ENCODE data around the gene IRAK4. TPM values are rescaled to one million over a fixed set of nuclear protein-coding genes. Genes with fewer than 3 reads are reported as not detected.

IRAK4 gene
- total RNA-seq, 1 donor from 2014 or later: 12.1 TPM

DNA sequence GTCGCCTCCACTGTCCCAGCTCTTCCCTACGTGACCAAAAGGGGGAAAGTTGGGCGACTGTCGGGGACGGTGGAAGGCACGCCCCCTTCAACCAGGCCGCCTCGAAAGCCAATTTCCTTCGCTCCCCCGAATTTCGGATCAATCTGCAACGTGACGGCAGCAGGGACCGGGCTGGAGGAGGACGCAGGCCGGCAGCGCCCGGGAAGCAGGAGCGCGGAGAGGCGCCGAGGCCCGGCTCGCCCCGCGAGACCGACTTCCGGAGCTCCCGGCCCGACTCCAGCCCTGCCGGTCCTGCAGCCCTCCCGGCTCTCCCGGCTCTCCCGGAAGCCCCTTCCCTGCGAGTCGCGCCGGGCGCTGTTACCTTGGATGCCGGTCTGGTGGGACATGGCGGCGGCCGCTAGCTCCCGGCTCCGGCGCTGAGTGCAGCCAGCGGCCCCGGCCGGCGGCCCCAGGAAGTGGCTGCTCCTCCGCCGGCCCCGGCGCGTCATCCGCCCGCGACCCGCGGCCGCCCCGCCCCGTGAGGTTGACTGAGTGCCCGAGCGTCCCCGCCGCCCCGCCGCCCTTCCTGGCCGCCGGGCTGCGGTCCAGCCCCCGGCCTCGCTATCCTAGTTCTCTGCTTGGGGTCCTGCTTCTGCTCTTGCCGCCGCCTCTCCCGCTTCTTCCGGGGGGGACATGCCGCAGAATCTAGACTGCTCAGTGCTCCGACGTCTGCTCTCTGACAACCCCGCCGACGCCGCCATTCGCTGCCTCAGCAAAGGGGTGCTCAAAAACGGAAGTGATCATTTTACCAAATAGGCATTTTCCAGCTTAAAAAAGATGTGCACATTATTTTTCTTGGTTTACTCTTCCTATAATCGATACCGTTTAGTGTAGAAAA lies 47.3 kb downstream of the IRAK4 start, which contains the start of gene TWF1:
Gene TWF1 (minus strand): TSS at position 458 of the 877 bp plus-strand sequence. CDS start 72 bp downstream, at position 386.
- H3K4me3 Mint-ChIP-seq (ENCODE audit: unreplicated experiment): peak within 1 kb of the TSS; percentile 100
- H3K27me3 Mint-ChIP-seq (ENCODE audit: unreplicated experiment): peaks cover 11% of the 10 kb centered on the region
- H3K9me3 Mint-ChIP-seq (ENCODE audit: unreplicated experiment): peaks cover 2% of the 10 kb centered on the region
- H3K4me1 Mint-ChIP-seq (ENCODE audit: low read depth, unreplicated experiment): peaks cover 6% of the 10 kb centered on the region
- H3K27ac Mint-ChIP-seq (ENCODE audit: unreplicated experiment): peak within 1 kb of the TSS; percentile 99
- TF ChIP-seq, protein P1, sequence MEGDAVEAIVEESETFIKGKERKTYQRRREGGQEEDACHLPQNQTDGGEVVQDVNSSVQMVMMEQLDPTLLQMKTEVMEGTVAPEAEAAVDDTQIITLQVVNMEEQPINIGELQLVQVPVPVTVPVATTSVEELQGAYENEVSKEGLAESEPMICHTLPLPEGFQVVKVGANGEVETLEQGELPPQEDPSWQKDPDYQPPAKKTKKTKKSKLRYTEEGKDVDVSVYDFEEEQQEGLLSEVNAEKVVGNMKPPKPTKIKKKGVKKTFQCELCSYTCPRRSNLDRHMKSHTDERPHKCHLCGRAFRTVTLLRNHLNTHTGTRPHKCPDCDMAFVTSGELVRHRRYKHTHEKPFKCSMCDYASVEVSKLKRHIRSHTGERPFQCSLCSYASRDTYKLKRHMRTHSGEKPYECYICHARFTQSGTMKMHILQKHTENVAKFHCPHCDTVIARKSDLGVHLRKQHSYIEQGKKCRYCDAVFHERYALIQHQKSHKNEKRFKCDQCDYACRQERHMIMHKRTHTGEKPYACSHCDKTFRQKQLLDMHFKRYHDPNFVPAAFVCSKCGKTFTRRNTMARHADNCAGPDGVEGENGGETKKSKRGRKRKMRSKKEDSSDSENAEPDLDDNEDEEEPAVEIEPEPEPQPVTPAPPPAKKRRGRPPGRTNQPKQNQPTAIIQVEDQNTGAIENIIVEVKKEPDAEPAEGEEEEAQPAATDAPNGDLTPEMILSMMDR (IDR thresholded peaks at IDR 0.05; ENCODE audit: partially characterized antibody, unreplicated experiment): no peak
- DNase-seq: peak; percentile 93
- H3K36me3 Mint-ChIP-seq (ENCODE audit: unreplicated experiment): no peaks in the 10 kb centered on the region

DNA sequence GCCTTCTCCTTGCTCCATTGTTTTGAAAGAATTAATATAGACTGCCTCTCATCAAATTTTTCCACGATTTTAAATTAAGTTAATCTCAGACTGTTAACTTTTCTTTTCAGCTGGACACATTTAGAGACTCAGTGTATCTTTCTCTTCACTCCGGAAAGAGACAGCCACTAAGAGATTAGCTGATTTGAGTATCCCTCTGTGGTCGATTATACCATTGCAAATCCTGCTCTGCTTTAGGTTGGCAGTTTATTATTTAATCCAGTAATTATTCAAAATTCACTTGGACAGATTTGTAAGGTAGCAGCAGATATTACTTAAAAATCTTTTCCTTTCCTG lies 48.0 kb downstream of the IRAK4 start:
- peaks cover 2% of the 10 kb centered on the region for H3K9me3 Mint-ChIP-seq (ENCODE audit: unreplicated experiment)
- H3K4me3 Mint-ChIP-seq (ENCODE audit: unreplicated experiment): peak overlapping the region; percentile 100
- H3K27me3 Mint-ChIP-seq (ENCODE audit: unreplicated experiment): peaks cover 11% of the 10 kb centered on the region
- DNase-seq: no peak
- H3K36me3 Mint-ChIP-seq (ENCODE audit: unreplicated experiment): no peaks in the 10 kb centered on the region
- H3K4me1 Mint-ChIP-seq (ENCODE audit: low read depth, unreplicated experiment): peaks cover 6% of the 10 kb centered on the region
- TF ChIP-seq, protein P1 (IDR thresholded peaks at IDR 0.05; ENCODE audit: partially characterized antibody, unreplicated experiment): no peak
- H3K27ac Mint-ChIP-seq (ENCODE audit: unreplicated experiment): peak overlapping the region; percentile 99

- Mint-ChIP-seq H3K4me3 (ENCODE audit: unreplicated experiment) (peak overlapping the region; percentile 100), H3K36me3 (ENCODE audit: unreplicated experiment) (no peaks in the 10 kb centered on the region), H3K27ac (ENCODE audit: unreplicated experiment) (no peak overlapping the region), H3K9me3 (ENCODE audit: unreplicated experiment) (peaks cover 2% of the 10 kb centered on the region), H3K4me1 (ENCODE audit: low read depth, unreplicated experiment) (peaks cover 6% of the 10 kb centered on the region), H3K27me3 (ENCODE audit: unreplicated experiment) (peaks cover 11% of the 10 kb centered on the region)
- DNase-seq: no peak
- TF ChIP-seq, protein P1 (IDR thresholded peaks at IDR 0.05; ENCODE audit: partially characterized antibody, unreplicated experiment): no peak
Measured at GRCh38 chr12:43807386-43807785, 48.6 kb downstream of the IRAK4 start.

DNA sequence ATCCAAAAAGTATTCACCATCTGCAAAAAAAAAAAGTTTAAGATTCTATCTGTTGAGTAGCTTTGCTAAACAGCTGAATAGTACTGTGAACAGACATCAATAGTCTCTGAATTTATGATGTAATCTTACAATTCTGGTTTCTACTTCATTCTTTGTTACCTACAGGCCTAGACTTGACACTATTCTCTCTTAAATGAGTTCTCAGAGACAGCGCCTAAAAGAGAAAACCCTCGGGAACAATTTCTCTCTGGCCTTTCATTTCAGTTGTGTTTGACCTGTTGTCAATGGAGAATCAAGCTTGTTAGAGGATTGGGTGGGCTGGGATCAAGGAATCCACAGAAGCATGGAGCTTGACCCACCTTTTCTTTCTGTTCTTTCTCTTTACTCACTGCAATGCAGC lies 53.3 kb downstream of the IRAK4 start:
- no peak for DNase-seq
- no peaks in the 10 kb centered on the region for H3K9me3 Mint-ChIP-seq (ENCODE audit: unreplicated experiment)
- no peaks in the 10 kb centered on the region for H3K4me1 Mint-ChIP-seq (ENCODE audit: low read depth, unreplicated experiment)

More for the DNA sequence above, 53.3 kb downstream of the IRAK4 start:
- H3K27ac Mint-ChIP-seq (ENCODE audit: unreplicated experiment): no peak overlapping the region
- H3K27me3 Mint-ChIP-seq (ENCODE audit: unreplicated experiment): peaks cover 5% of the 10 kb centered on the region
- TF ChIP-seq, protein P1 (IDR thresholded peaks at IDR 0.05; ENCODE audit: partially characterized antibody, unreplicated experiment): no peak
- H3K4me3 Mint-ChIP-seq (ENCODE audit: unreplicated experiment): no peak overlapping the region
- H3K36me3 Mint-ChIP-seq (ENCODE audit: unreplicated experiment): no peaks in the 10 kb centered on the region
